Measurements from ENCODE around the gene ARRDC1.

DNA sequence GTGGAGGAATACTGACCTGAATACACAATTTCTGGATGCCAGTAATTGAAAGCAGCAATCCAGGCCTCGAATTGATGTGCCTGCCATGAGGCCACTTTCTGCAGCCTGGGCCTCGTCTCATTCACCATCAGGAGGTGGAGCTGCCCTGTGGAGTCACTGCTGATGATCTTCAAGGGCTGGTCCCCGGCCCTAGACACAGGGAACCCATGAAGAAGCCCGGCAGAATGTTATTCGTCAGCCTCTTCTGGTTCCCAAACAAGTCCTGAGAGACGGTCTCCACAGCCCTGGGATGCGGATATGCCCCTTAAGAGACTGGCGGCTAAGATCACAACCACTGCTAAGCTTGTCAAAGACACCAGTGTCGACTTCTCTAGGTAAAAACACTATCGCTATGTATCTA lies 31.3 kb upstream of the ARRDC1 start:
- TF ChIP-seq ZFX (IDR thresholded peaks at IDR 0.05; ENCODE audit: borderline replicate concordance) (no peak), CTCF (IDR thresholded peaks at IDR 0.05) (no peak)
